Stomach (tissue), 4 donors: ENCODE data around the gene KCNQ1.

Source experiments
- CTCF ChIP-seq, 7 experiments: fragments of 450-650 bp in 4 of 7; fragments of 200-600 bp in 3 of 7; sonication (generic) in 3 of 7; IDR thresholded peaks; one replicate each; pipeline ENCODE4 v1.5.1; 2016 to 2019; ENCODE audit warnings: antibody characterized with exemption in 7 of 7, control low read depth in 2 of 7, mild to moderate bottlenecking in 1 of 7
- POLR2A ChIP-seq, 4 donors: fragments of 450-650 bp; IDR thresholded peaks; one replicate each; pipeline ENCODE4 v1.6.1; 2016; ENCODE audit warnings: antibody characterized with exemption in 4 of 4, control low read depth in 2 of 4, mild to moderate bottlenecking in 1 of 4, moderate library complexity in 1 of 4
- POLR2AphosphoS5 ChIP-seq, 3 donors: sonication (generic); formaldehyde crosslinking; IDR thresholded peaks; one replicate each; pipeline ENCODE4 v1.6.1; 2016; ENCODE audit warnings: antibody characterized with exemption in 3 of 3

DNA sequence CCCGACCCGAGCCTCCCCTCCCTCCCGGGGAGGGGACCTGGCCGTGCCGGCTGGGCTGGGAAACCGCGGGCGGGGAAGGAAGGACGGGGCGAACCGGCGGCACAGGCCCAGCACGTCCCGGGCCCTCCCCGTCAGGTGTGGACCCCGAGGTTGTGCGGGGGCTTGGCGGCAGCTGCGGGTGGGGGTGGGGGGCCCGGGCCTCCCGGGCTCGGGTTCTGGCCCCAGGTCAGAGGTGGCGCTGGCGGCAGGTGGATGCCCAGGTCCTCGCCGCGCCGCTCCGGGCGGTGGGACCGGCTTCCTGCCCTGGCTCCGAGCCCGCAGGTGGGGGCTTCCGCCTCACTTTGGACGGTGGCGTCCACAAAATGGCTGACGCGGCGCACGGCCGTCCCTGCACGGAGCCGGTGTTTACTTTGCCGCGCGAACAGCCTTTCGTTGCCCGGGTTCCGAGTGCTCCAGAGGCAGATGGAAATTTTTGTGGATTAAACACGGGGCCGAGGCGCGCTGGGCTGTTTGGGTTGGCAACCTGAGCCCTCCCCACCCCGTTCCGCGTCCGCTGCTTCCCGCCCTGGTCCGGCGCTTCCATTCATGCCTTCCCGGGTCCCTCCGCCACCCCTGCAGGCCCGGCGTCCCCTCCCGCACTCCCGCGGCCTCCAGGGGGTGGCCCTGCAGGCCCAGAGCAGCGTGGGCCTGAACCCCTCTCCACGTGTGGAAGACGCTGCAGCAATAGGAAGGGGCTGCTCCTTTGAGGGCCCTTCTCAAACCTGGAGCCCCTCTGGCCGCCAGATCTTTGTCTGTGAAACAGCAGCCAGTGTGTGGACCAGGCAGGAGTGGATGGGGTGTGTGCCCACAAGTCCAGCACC, 346.9 kb downstream of the KCNQ1 start:
- TF ChIP-seq CTCF (IDR thresholded peaks at IDR 0.05) (no peak), POLR2AphosphoS5 (IDR thresholded peaks at IDR 0.05) (no peak), POLR2A (IDR thresholded peaks at IDR 0.05) (no peak)
